Spleen (tissue), 7 donors: ENCODE results near the gene SUSD2.

Experiments used
- POLR2A ChIP-seq, 3 donors: fragments of 450-650 bp; IDR thresholded peaks; one replicate each; pipeline ENCODE4 v1.5.1; 2017; ENCODE audit warnings: antibody characterized with exemption in 3 of 3, mild to moderate bottlenecking in 1 of 3
- POLR2AphosphoS5 ChIP-seq, 3 donors: sonication (generic); formaldehyde crosslinking; IDR thresholded peaks; one replicate each; pipeline ENCODE4 v1.5.1; 2017; ENCODE audit warnings: antibody characterized with exemption in 3 of 3
- TF ChIP-seq, protein P1 (sequence below), 11 experiments: fragments of 200-600 bp in 7 of 11; fragments of 450-650 bp in 4 of 11; sonication (generic) in 4 of 11; IDR thresholded peaks in 8 of 11; conservative IDR thresholded peaks in 3 of 11; 1 replicate in 7 of 11; 2 replicates in 4 of 11; pipeline versions ENCODE4 v1.4.0 to v1.8.0; 2016 to 2021; ENCODE audit warnings: antibody characterized with exemption in 11 of 11, inconsistent platforms in 4 of 11, mild to moderate bottlenecking in 1 of 11
- donor health status: DM: no; HTN: no; CAD: no; lungs with moderate emphysema.
- donor health status: DM: no; HTN: no; CAD: no.
- donor health status: DM: no; HTN: no; CAD: no.

DNA sequence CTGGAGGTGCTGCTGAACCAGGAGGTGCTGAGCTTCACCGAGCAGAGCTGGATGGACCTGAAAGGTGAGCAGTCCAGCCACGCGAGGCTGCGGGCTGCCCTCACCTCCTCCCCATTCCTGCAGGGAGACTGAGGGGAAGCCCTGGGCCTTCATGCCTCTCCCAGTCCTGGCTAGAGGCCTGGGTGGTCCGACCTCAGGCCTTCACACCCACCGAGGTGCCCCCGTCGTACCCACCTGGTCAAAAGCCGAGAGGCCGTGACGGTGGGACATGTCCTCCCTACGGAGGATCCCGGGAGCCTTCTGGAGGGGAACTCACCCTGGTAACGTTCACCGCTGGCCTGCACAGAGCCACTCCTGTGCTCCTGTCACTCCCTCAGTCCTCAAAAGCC, 5.1 kb downstream of the SUSD2 start:
- TF ChIP-seq POLR2A (IDR thresholded peaks at IDR 0.05) (no peak), POLR2AphosphoS5 (IDR thresholded peaks at IDR 0.05) (no peak)
- TF ChIP-seq, protein P1, sequence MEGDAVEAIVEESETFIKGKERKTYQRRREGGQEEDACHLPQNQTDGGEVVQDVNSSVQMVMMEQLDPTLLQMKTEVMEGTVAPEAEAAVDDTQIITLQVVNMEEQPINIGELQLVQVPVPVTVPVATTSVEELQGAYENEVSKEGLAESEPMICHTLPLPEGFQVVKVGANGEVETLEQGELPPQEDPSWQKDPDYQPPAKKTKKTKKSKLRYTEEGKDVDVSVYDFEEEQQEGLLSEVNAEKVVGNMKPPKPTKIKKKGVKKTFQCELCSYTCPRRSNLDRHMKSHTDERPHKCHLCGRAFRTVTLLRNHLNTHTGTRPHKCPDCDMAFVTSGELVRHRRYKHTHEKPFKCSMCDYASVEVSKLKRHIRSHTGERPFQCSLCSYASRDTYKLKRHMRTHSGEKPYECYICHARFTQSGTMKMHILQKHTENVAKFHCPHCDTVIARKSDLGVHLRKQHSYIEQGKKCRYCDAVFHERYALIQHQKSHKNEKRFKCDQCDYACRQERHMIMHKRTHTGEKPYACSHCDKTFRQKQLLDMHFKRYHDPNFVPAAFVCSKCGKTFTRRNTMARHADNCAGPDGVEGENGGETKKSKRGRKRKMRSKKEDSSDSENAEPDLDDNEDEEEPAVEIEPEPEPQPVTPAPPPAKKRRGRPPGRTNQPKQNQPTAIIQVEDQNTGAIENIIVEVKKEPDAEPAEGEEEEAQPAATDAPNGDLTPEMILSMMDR (IDR thresholded peaks at IDR 0.05 in 8 of 11, conservative IDR thresholded peaks at IDR 0.05 in 3 of 11), result no peak
